ENCODE results near the gene GABRB1. TPM values are rescaled to one million over a fixed set of nuclear protein-coding genes. Genes with fewer than 3 reads are reported as not detected.

The GABRB1 gene
- total RNA-seq, 1 donor = 1.4 TPM

GRCh38 chr4:47473141-47473750 is 441.9 kb downstream of the GABRB1 start:
- no peak for DNase-seq (ENCODE audit: low read depth)
- H3K4me3 ChIP-seq (ENCODE audit: low read depth, low read length) = no peak overlapping the region
- no peak for TF ChIP-seq CTCF (IDR thresholded peaks at IDR 0.05; ENCODE audit: insufficient read depth, low read length)

GRCh38 chr4:47474799-47475198 is 443.4 kb downstream of the GABRB1 start:
- no peak overlapping the region for H3K4me3 ChIP-seq (ENCODE audit: low read depth, low read length)
- TF ChIP-seq CTCF (IDR thresholded peaks at IDR 0.05; ENCODE audit: insufficient read depth, low read length) = no peak
- DNase-seq (ENCODE audit: low read depth) = no peak

GRCh38 chr4:47475411-47475810 is 444.0 kb downstream of the GABRB1 start:
- H3K4me3 ChIP-seq (ENCODE audit: low read depth, low read length) = no peak overlapping the region
- DNase-seq (ENCODE audit: low read depth) = no peak
- TF ChIP-seq CTCF (IDR thresholded peaks at IDR 0.05; ENCODE audit: insufficient read depth, low read length) = no peak

Other genes with a start within 250 kb of the GABRB1 start
- gene COX7B2, start 122.3 kb upstream of the GABRB1 start, total RNA-seq (ENCODE audit: low replicate concordance) = not detected in 2 replicates
- gene GABRA4, start 38.0 kb upstream of the GABRB1 start, total RNA-seq (ENCODE audit: low replicate concordance) = 0.08 TPM in 1 of 2 replicates, not detected in the other

Measured in fibroblast of the aortic adventitia (primary cell).